GM23338 (cell line): ENCODE measurements around the gene RAB7B. TPM values are rescaled to one million over a fixed set of nuclear protein-coding genes. Genes with fewer than 3 reads are reported as not detected.

ENCODE experiments used
- ATAC-seq: fragments of 200-7000 bp; cut with Tn5 transposase; 3 replicates; pipeline ENCODE4 v1.9.1; 2020
- DNase-seq: peaks from one replicate; pipeline ENCODE4 v3.0.0-alpha.2; 2015; ENCODE audit warnings: low spot score
- H2AFZ ChIP-seq: fragments of 200-600 bp; sonication (generic); 2 replicates; pipeline ENCODE4 v1.8.0; 2016; ENCODE audit warnings: antibody characterized with exemption, mild to moderate bottlenecking, moderate library complexity
- H3F3A ChIP-seq: fragments of 200-600 bp; sonication (generic); replicated peaks from 2 replicates; pipeline ENCODE4 v1.8.0; 2017; ENCODE audit warnings: antibody characterized with exemption, mixed run types, low read depth
- H3K27ac ChIP-seq: fragments of 200-600 bp; sonication (generic); 2 replicates; pipeline ENCODE4 v1.6.1; 2016; ENCODE audit warnings: low read depth
- H3K27me3 ChIP-seq: fragments of 200-600 bp; sonication (generic); 2 replicates; pipeline ENCODE4 v1.8.0; 2016; ENCODE audit warnings: mild to moderate bottlenecking, mixed run types, moderate library complexity; ENCODE audit not compliant: insufficient read depth
- H3K36me3 ChIP-seq: fragments of 200-600 bp; sonication (generic); 2 replicates; pipeline ENCODE4 v1.8.0; 2016; ENCODE audit warnings: mild to moderate bottlenecking; ENCODE audit not compliant: insufficient read depth
- H3K4me1 ChIP-seq: fragments of 200-600 bp; sonication (generic); 2 replicates; pipeline ENCODE4 v1.8.0; 2016; ENCODE audit warnings: mild to moderate bottlenecking, moderate library complexity; ENCODE audit not compliant: insufficient read depth
- H3K4me2 ChIP-seq: fragments of 200-600 bp; sonication (generic); 2 replicates; pipeline ENCODE4 v1.7.1; 2017; ENCODE audit warnings: mixed run types
- H3K4me3 ChIP-seq: fragments of 200-600 bp; sonication (generic); 2 replicates; pipeline ENCODE4 v1.6.1; 2016; ENCODE audit warnings: mixed run types
- H3K79me2 ChIP-seq: fragments of 200-600 bp; sonication (generic); replicated peaks from 2 replicates; pipeline ENCODE4 v1.8.0; 2017; ENCODE audit warnings: mild to moderate bottlenecking; ENCODE audit not compliant: insufficient read depth
- H3K9me2 ChIP-seq: fragments of 200-600 bp; sonication (generic); 2 replicates; pipeline ENCODE4 v1.8.0; 2017; ENCODE audit not compliant: insufficient read depth
- H4K20me1 ChIP-seq: fragments of 200-600 bp; sonication (generic); replicated peaks from 2 replicates; pipeline ENCODE4 v1.8.0; 2017; ENCODE audit warnings: mild to moderate bottlenecking; ENCODE audit not compliant: insufficient read depth
- H3K27ac Mint-ChIP-seq: 2 replicates; pipeline ENCODE4 v1.8.0; 2020; ENCODE audit warnings: inconsistent platforms, mild to moderate bottlenecking, moderate library complexity, mixed read lengths
- H3K27me3 Mint-ChIP-seq: 3 replicates; pipeline ENCODE4 v1.8.0; 2022; ENCODE audit warnings: low read depth, mild to moderate bottlenecking, moderate library complexity, mixed read lengths, inconsistent platforms; ENCODE audit not compliant: insufficient read depth, poor library complexity
- H3K36me3 Mint-ChIP-seq: 3 replicates; pipeline ENCODE4 v1.8.0; 2021; ENCODE audit warnings: low read depth, mild to moderate bottlenecking, inconsistent platforms, moderate library complexity, mixed read lengths
- H3K4me1 Mint-ChIP-seq: 3 replicates; pipeline ENCODE4 v1.8.0; 2020; ENCODE audit warnings: mild to moderate bottlenecking, inconsistent platforms, mixed read lengths
- H3K4me3 Mint-ChIP-seq: 3 replicates; pipeline ENCODE4 v1.8.0; 2021; ENCODE audit warnings: moderate library complexity, mild to moderate bottlenecking, inconsistent platforms, mixed read lengths
- H3K9me3 Mint-ChIP-seq: 3 replicates; pipeline ENCODE4 v1.8.0; 2020; ENCODE audit warnings: moderate library complexity, mild to moderate bottlenecking, inconsistent platforms, mixed read lengths
- CREB1 ChIP-seq: fragments of 250-450 bp; sonication (Bioruptor Pico); IDR thresholded peaks from 2 replicates; pipeline ENCODE4 v1.5.0; 2020; ENCODE audit warnings: low read depth, mild to moderate bottlenecking, moderate library complexity
- EZH2 ChIP-seq: fragments of 200-600 bp; sonication (generic); IDR thresholded peaks from one replicate; pipeline ENCODE4 v1.8.0; 2017; ENCODE audit warnings: antibody characterized with exemption, mild to moderate bottlenecking, low read depth; ENCODE audit not compliant: unreplicated experiment
- EZH2phosphoT487 ChIP-seq: fragments of 200-600 bp; sonication (generic); IDR thresholded peaks from one replicate; pipeline ENCODE4 v1.8.1; 2018; ENCODE audit warnings: antibody characterized with exemption; ENCODE audit not compliant: unreplicated experiment
- NANOG ChIP-seq: IDR thresholded peaks from 2 replicates; pipeline ENCODE4 v1.6.1; 2016; ENCODE audit warnings: antibody characterized with exemption, borderline replicate concordance
- POLR2AphosphoS5 ChIP-seq: IDR thresholded peaks from 2 replicates; pipeline ENCODE4 v1.6.1; 2016; ENCODE audit warnings: antibody characterized with exemption, low read depth
- STAT1 ChIP-seq: IDR thresholded peaks from one replicate; pipeline ENCODE4 v1.6.1; 2016; ENCODE audit warnings: antibody characterized with exemption; ENCODE audit not compliant: unreplicated experiment
- ZNF114 ChIP-seq: fragments of 250-450 bp; sonication (Bioruptor Pico); IDR thresholded peaks from 2 replicates; pipeline ENCODE4 v1.5.0; 2020; ENCODE audit warnings: mild to moderate bottlenecking, moderate library complexity
- ZNF331 ChIP-seq: fragments of 250-450 bp; sonication (Bioruptor Pico); IDR thresholded peaks from 2 replicates; pipeline ENCODE4 v1.5.0; 2020; ENCODE audit warnings: low read depth, mild to moderate bottlenecking, moderate library complexity
- polyA plus RNA-seq: library from polyadenylated mRNA; unstranded; fragments of >200 nt; fragmentation: Nextera tagmentation; extraction: Ambion mirVana; gene quantifications from 2 replicates; pipeline ENCODE4 v1.2.1, GENCODE V29; 2016
- total RNA-seq: library from RNA; depleted of rRNA; stranded (reverse); fragments of >200 nt; shearing (Covaris generic); gene quantifications from 2 replicates; pipeline ENCODE4 v1.2.3, GENCODE V29; 2014
- TF ChIP-seq, protein P1 (sequence below), 2 experiments: fragments of 200-600 bp in 1 of 2; sonication (generic) in 1 of 2; conservative IDR thresholded peaks; 2 replicates each; pipeline versions ENCODE4 v1.5.1 to v1.6.1; 2016 to 2017; ENCODE audit warnings: antibody characterized with exemption in 2 of 2, low read depth in 2 of 2, mild to moderate bottlenecking in 2 of 2, moderate library complexity in 1 of 2
- TF ChIP-seq, protein P2 (sequence below): IDR thresholded peaks from 2 replicates; pipeline ENCODE4 v1.6.1; 2016; ENCODE audit warnings: antibody characterized with exemption
- TF ChIP-seq, protein P3 (sequence below): fragments of 250-450 bp; sonication (Bioruptor Pico); IDR thresholded peaks from 2 replicates; pipeline ENCODE4 v1.5.0; 2020; ENCODE audit warnings: mild to moderate bottlenecking, moderate library complexity

Gene RAB7B
- total and polyA plus RNA-seq, 2 experiments from 2014 or later: not detected

DNA sequence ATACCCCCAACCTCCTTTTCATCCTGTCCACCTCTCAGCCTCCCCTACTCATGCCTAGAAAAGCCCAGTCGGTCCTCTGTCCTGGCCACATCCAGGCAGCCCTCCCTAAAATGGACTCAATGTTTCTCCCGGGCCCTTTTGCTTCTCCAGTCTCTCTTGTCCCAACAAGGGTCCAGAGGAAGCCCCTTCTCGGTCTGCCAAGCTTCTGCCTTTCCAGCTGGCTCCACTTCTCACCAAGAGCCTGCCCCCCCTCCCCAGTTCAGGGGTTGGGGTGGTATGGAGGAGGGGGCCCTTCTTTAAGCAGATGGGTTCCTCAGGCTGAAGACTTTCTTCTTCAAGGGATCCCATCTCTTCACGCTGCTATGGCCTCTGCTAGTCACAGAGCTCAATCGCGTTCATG is 23.9 kb downstream of the RAB7B start:
- H3K27me3 Mint-ChIP-seq: peaks cover 8% of the 10 kb centered on the region
- H3K4me1 Mint-ChIP-seq: peaks cover 2% of the 10 kb centered on the region; the same call in 2 of the 3 replicates
- H3K79me2 ChIP-seq: no peaks in the 10 kb centered on the region
- ATAC-seq: no peak
- DNase-seq: no peak
- no peaks in the 10 kb centered on the region for H3K9me2 ChIP-seq
- H3K27ac ChIP-seq: no peak overlapping the region
- H3K27ac Mint-ChIP-seq: no peak overlapping the region
- no peak overlapping the region for H3K4me2 ChIP-seq
- no peaks in the 10 kb centered on the region for H3K4me1 ChIP-seq
- H3K36me3 Mint-ChIP-seq: no peaks in the 10 kb centered on the region; the same call in 2 of the 3 replicates
- H3K9me3 Mint-ChIP-seq: peaks cover 8% of the 10 kb centered on the region
- no peaks in the 10 kb centered on the region for H4K20me1 ChIP-seq
- TF ChIP-seq CREB1 (CRISPR knock-in tag) (no peak), NANOG (no peak), STAT1 (no peak), EZH2phosphoT487 (no peak), EZH2 (no peak)
- TF ChIP-seq, protein P1, sequence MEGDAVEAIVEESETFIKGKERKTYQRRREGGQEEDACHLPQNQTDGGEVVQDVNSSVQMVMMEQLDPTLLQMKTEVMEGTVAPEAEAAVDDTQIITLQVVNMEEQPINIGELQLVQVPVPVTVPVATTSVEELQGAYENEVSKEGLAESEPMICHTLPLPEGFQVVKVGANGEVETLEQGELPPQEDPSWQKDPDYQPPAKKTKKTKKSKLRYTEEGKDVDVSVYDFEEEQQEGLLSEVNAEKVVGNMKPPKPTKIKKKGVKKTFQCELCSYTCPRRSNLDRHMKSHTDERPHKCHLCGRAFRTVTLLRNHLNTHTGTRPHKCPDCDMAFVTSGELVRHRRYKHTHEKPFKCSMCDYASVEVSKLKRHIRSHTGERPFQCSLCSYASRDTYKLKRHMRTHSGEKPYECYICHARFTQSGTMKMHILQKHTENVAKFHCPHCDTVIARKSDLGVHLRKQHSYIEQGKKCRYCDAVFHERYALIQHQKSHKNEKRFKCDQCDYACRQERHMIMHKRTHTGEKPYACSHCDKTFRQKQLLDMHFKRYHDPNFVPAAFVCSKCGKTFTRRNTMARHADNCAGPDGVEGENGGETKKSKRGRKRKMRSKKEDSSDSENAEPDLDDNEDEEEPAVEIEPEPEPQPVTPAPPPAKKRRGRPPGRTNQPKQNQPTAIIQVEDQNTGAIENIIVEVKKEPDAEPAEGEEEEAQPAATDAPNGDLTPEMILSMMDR (conservative IDR thresholded peaks at IDR 0.05; ENCODE audit: low read depth in 2 of 2): no peak
- TF ChIP-seq, protein P2, sequence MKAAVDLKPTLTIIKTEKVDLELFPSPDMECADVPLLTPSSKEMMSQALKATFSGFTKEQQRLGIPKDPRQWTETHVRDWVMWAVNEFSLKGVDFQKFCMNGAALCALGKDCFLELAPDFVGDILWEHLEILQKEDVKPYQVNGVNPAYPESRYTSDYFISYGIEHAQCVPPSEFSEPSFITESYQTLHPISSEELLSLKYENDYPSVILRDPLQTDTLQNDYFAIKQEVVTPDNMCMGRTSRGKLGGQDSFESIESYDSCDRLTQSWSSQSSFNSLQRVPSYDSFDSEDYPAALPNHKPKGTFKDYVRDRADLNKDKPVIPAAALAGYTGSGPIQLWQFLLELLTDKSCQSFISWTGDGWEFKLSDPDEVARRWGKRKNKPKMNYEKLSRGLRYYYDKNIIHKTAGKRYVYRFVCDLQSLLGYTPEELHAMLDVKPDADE: no peak
- H3K4me3 Mint-ChIP-seq: no peak overlapping the region
- H3K27me3 ChIP-seq: no peaks in the 10 kb centered on the region
- 0 out of 2 replicates have a peak, but pooled peaks cover 3% of the 10 kb centered on the region for H3F3A ChIP-seq
- H2AFZ ChIP-seq: no peak overlapping the region
- H3K36me3 ChIP-seq: no peaks in the 10 kb centered on the region
- H3K4me3 ChIP-seq: no peak overlapping the region

DNA sequence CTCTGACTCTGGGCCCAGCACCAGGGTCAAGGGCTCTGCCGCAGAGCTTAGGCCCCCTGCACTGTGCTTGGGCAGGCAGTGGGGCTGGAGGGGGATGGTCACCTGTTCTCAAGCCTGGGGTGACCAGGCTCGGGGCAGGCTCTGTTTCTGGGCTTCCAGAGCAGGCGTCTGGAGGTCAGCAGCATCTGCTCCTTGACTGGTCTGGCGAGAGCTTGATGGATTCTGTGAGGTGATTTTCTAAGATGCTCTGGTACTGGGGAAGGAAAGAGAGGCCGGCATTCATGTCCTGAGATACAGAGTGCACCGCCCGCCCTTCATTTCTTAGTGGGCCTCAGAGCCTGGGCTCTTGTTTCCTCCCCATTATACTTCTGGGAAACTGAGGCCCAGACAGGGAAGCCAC is 24.5 kb downstream of the RAB7B start:
- no peaks in the 10 kb centered on the region for H4K20me1 ChIP-seq
- H3K79me2 ChIP-seq: no peaks in the 10 kb centered on the region
- H3K4me3 ChIP-seq: no peak overlapping the region
- Mint-ChIP-seq H3K4me3 (no peak overlapping the region), H3K36me3 (no peaks in the 10 kb centered on the region; the same call in 2 of the 3 replicates), H3K4me1 (peaks cover 2% of the 10 kb centered on the region; the same call in 2 of the 3 replicates), H3K27me3 (peaks cover 8% of the 10 kb centered on the region), H3K27ac (no peak overlapping the region), H3K9me3 (peaks cover 13% of the 10 kb centered on the region)
- no peaks in the 10 kb centered on the region for H3K27me3 ChIP-seq
- H3K4me2 ChIP-seq: no peak overlapping the region
- ATAC-seq: no peak
- H2AFZ ChIP-seq: no peak overlapping the region
- no peaks in the 10 kb centered on the region for H3K9me2 ChIP-seq
- H3K27ac ChIP-seq: no peak overlapping the region
- no peaks in the 10 kb centered on the region for H3K4me1 ChIP-seq
- DNase-seq: no peak
- peaks cover 6% of the 10 kb centered on the region; the same call in 1 of the 2 replicates for H3F3A ChIP-seq
- H3K36me3 ChIP-seq: no peaks in the 10 kb centered on the region
- TF ChIP-seq POLR2AphosphoS5 (no peak), EZH2phosphoT487 (no peak), ZNF331 (no peak), EZH2 (no peak), ZNF114 (CRISPR knock-in tag) (no peak), STAT1 (no peak)
- TF ChIP-seq, protein P2: no peak
- TF ChIP-seq, protein P3, sequence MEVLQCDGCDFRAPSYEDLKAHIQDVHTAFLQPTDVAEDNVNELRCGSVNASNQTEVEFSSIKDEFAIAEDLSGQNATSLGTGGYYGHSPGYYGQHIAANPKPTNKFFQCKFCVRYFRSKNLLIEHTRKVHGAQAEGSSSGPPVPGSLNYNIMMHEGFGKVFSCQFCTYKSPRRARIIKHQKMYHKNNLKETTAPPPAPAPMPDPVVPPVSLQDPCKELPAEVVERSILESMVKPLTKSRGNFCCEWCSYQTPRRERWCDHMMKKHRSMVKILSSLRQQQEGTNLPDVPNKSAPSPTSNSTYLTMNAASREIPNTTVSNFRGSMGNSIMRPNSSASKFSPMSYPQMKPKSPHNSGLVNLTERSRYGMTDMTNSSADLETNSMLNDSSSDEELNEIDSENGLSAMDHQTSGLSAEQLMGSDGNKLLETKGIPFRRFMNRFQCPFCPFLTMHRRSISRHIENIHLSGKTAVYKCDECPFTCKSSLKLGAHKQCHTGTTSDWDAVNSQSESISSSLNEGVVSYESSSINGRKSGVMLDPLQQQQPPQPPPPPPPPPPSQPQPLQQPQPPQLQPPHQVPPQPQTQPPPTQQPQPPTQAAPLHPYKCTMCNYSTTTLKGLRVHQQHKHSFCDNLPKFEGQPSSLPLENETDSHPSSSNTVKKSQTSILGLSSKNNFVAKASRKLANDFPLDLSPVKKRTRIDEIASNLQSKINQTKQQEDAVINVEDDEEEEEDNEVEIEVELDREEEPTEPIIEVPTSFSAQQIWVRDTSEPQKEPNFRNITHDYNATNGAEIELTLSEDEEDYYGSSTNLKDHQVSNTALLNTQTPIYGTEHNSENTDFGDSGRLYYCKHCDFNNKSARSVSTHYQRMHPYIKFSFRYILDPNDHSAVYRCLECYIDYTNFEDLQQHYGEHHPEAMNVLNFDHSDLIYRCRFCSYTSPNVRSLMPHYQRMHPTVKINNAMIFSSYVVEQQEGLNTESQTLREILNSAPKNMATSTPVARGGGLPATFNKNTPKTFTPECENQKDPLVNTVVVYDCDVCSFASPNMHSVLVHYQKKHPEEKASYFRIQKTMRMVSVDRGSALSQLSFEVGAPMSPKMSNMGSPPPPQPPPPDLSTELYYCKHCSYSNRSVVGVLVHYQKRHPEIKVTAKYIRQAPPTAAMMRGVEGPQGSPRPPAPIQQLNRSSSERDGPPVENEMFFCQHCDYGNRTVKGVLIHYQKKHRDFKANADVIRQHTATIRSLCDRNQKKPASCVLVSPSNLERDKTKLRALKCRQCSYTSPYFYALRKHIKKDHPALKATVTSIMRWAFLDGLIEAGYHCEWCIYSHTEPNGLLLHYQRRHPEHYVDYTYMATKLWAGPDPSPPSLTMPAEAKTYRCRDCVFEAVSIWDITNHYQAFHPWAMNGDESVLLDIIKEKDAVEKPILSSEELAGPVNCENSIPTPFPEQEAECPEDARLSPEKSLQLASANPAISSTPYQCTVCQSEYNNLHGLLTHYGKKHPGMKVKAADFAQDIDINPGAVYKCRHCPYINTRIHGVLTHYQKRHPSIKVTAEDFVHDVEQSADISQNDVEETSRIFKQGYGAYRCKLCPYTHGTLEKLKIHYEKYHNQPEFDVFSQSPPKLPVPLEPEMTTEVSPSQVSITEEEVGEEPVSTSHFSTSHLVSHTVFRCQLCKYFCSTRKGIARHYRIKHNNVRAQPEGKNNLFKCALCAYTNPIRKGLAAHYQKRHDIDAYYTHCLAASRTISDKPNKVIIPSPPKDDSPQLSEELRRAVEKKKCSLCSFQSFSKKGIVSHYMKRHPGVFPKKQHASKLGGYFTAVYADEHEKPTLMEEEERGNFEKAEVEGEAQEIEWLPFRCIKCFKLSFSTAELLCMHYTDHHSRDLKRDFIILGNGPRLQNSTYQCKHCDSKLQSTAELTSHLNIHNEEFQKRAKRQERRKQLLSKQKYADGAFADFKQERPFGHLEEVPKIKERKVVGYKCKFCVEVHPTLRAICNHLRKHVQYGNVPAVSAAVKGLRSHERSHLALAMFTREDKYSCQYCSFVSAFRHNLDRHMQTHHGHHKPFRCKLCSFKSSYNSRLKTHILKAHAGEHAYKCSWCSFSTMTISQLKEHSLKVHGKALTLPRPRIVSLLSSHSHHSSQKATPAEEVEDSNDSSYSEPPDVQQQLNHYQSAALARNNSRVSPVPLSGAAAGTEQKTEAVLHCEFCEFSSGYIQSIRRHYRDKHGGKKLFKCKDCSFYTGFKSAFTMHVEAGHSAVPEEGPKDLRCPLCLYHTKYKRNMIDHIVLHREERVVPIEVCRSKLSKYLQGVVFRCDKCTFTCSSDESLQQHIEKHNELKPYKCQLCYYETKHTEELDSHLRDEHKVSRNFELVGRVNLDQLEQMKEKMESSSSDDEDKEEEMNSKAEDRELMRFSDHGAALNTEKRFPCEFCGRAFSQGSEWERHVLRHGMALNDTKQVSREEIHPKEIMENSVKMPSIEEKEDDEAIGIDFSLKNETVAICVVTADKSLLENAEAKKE: no peak
